Astrocyte of the hippocampus (primary cell): ENCODE results near the gene RSPH4A.
"Not testable (repeated sequence)": the region's sequence is repeated elsewhere in the genome, so short reads cannot be mapped to it uniquely, and the experiment has no call there.

Experiments used
- DNase-seq: peaks from one replicate; pipeline ENCODE4 v3.0.0; 2011; ENCODE audit warnings: low read depth, low spot score

Gene RSPH4A

GRCh38 chr6:116615937-116616736 is at the start of gene RSPH4A:
Gene RSPH4A (plus strand): TSS chr6:116616479. CDS start chr6:116616624, 145 bp downstream.
- DNase-seq = peak; percentile 98

GRCh38 chr6:116568111-116568510 is 48.2 kb upstream of the RSPH4A start:
- no peak for DNase-seq

- no peak for DNase-seq
Observed at GRCh38 chr6:116568821-116569755, 47.2 kb upstream of the RSPH4A start.

- DNase-seq = peak; percentile 100
Observed at GRCh38 chr6:116570856-116571682, 45.2 kb upstream of the RSPH4A start, which contains the start of gene RWDD1. Gene RWDD1 (plus strand): TSS chr6:116571504. CDS start chr6:116571583, 79 bp downstream.

GRCh38 chr6:116571683-116572000 is 44.6 kb upstream of the RSPH4A start:
- no peak for DNase-seq

- DNase-seq = peak; percentile 56
Observed at GRCh38 chr6:116572162-116572561, 44.1 kb upstream of the RSPH4A start.

GRCh38 chr6:116575227-116575626 is 41.1 kb upstream of the RSPH4A start:
- DNase-seq = no peak

GRCh38 chr6:116577486-116577885 is 38.8 kb upstream of the RSPH4A start:
- DNase-seq = no peak

GRCh38 chr6:116578335-116578734 is 37.9 kb upstream of the RSPH4A start:
- DNase-seq = no peak

GRCh38 chr6:116579143-116579542 is 37.1 kb upstream of the RSPH4A start:
- DNase-seq = no peak

GRCh38 chr6:116580198-116580597 is 36.1 kb upstream of the RSPH4A start:
- peak; percentile 68 for DNase-seq

- no peak for DNase-seq
Observed at GRCh38 chr6:116586276-116586675, 30.0 kb upstream of the RSPH4A start.

GRCh38 chr6:116586738-116587137 is 29.5 kb upstream of the RSPH4A start:
- no peak for DNase-seq

GRCh38 chr6:116595247-116595646 is 21.0 kb upstream of the RSPH4A start:
- no peak for DNase-seq

- DNase-seq = peak; percentile 51
Observed at GRCh38 chr6:116596815-116597214, 19.5 kb upstream of the RSPH4A start.

GRCh38 chr6:116603916-116604315 is 12.4 kb upstream of the RSPH4A start:
- not testable (repeated sequence) for DNase-seq

GRCh38 chr6:116604868-116605267 is 11.4 kb upstream of the RSPH4A start:
- DNase-seq = not testable (repeated sequence)

- no peak for DNase-seq
Observed at GRCh38 chr6:116605935-116606334, 10.3 kb upstream of the RSPH4A start.

GRCh38 chr6:116611056-116611455 is 5.2 kb upstream of the RSPH4A start:
- no peak for DNase-seq

GRCh38 chr6:116616737-116617053 is 416 bp downstream of the RSPH4A start:
- DNase-seq = no peak

GRCh38 chr6:116624036-116624805 is 7.9 kb downstream of the RSPH4A start:
- no peak for DNase-seq
